ENCODE data around the gene MPP3. TPM values are rescaled to one million over a fixed set of nuclear protein-coding genes. Genes with fewer than 3 reads are reported as not detected.

Gene MPP3
- total RNA-seq, 3 donors from 2014 or later (not counting 1 experiment from before 2014, with no cell fraction given): not detected

DNA sequence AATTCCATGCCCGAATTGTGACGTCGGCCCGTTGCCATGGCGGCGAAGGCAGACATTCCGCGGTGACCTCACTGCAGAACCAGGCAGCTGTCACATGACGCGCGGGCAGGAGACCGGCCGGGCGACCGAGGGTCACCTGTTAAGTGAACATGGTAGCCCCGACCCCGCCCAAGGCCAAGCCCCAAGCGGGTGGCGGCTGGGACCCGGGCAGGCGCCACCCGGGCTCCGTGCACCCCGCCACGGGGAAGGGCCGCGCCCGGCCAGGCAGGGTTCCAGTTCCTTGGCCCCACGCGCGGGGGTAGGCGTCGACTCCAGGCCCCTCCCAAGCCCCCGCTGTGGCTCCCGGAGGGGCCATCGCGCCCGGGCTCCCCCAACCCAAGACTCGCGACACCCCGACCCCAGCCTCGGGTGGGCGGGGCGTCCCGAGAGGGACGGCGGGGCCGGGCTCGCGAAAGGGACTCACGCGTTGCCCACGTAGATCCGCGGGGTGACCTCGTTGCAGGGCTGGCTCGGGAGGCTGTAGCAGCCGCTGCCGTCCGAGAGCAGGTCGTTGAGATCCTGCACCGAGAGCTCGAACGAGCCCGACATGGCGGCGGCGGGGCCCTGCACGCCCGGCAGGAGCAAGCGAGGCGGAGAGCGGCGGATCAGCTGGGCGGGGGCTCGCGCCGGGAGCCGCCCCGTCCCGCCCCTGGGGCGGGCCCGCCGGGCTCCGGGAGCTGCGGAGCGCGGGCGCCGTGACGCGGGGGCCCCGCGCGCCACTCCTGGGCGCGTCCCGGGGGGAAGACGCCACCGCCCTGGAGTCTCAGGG is 54.4 kb downstream of the MPP3 start, which contains the start of gene DUSP3:
DUSP3 (minus strand) TSS at position 641 of the 808 bp plus-strand sequence; CDS start at position 588, 53 bp downstream.
- TF ChIP-seq, protein P1, sequence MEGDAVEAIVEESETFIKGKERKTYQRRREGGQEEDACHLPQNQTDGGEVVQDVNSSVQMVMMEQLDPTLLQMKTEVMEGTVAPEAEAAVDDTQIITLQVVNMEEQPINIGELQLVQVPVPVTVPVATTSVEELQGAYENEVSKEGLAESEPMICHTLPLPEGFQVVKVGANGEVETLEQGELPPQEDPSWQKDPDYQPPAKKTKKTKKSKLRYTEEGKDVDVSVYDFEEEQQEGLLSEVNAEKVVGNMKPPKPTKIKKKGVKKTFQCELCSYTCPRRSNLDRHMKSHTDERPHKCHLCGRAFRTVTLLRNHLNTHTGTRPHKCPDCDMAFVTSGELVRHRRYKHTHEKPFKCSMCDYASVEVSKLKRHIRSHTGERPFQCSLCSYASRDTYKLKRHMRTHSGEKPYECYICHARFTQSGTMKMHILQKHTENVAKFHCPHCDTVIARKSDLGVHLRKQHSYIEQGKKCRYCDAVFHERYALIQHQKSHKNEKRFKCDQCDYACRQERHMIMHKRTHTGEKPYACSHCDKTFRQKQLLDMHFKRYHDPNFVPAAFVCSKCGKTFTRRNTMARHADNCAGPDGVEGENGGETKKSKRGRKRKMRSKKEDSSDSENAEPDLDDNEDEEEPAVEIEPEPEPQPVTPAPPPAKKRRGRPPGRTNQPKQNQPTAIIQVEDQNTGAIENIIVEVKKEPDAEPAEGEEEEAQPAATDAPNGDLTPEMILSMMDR (IDR thresholded peaks at IDR 0.05): no peak
- H3K4me1 ChIP-seq (ENCODE audit: control insufficient read depth, insufficient read depth, low read length): peaks cover 24% of the 10 kb centered on the region
- intact Hi-C loops (cut with micrococcal nuclease): no loop called here
- Mint-ChIP-seq H3K4me3 (peak within 1 kb of the TSS; percentile 83), H3K27ac (peak within 1 kb of the TSS in 1 of 2 donors; percentile 82), H3K4me1 (peaks cover under 1 to 26% of the 10 kb centered on the region in 2 donors), H3K27me3 (ENCODE audit: low read depth in 2 of 2) (peaks cover 29 to 36% of the 10 kb centered on the region in 2 donors), H3K36me3 (no peaks in the 10 kb centered on the region), H3K9me3 (no peaks in the 10 kb centered on the region)
- no peaks in the 10 kb centered on the region for H3K9me3 ChIP-seq (ENCODE audit: control insufficient read depth, insufficient read depth, low read length)
- peak within 1 kb of the TSS; percentile 72 for H3K4me3 ChIP-seq (ENCODE audit: low read length)
- no peaks in the 10 kb centered on the region for H3K36me3 ChIP-seq (ENCODE audit: control insufficient read depth, insufficient read depth, low read length)
- peaks cover 7% of the 10 kb centered on the region for H3K27me3 ChIP-seq (ENCODE audit: control insufficient read depth, insufficient read depth, low read length)
- ATAC-seq (peak; percentile 96 to 97 (median 97)), DNase-seq (peak; percentile 73 to 87)
- under 1% methylated on average over 100 of the region's 100 CpGs for WGBS (ENCODE audit: insufficient coverage)
- H3K27ac ChIP-seq (ENCODE audit: low read length): peak within 1 kb of the TSS; percentile 68

DNA sequence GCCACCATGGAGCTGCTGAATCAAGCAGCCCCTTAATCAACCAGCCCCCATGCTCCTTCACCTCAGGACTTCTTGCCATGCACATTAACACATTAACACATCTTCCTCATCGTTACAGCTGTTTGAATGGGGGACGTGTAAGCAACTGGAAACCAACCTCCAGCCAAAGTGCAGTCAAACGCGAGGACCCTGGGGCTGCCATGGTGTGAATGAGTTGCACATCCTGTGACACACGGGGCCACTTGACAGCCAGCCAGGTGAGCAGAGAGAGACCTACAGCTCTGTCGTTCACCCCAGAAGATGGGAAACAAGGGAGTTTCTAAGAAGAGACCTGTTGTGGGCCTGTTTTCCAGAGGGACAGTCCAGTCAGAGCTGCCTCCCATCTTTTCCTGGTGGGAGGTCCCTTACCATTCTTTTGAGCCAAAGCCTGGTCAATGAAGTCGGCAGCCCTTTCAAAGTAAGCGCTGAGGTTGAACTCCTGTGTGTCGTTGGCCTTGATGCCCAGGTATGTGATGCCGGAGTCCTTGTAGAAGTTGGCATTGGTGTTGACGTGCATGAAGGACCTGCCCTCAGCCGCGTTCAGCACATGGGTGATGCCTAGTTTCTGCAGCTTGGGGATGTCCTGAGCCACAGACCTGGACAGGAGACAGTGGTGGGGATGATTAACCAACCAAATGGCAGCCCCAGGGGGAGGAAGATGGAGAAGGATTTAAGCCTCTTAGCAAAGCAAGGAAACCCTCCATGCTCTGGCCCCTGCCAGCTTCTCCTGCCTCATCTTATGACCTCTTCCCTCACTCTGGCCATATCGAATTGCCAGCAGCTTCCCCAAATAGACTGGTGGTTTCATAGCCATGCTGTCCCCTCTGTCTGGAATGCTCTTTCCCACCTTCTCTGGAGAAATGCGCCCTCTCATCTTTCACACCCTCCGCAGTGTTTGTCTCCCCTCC is 58.4 kb downstream of the MPP3 start:
- Mint-ChIP-seq H3K27me3 (ENCODE audit: low read depth in 2 of 2) (no peaks in the 10 kb centered on the region), H3K36me3 (no peaks in the 10 kb centered on the region), H3K9me3 (no peaks in the 10 kb centered on the region), H3K27ac (no peak overlapping the region), H3K4me3 (no peak overlapping the region), H3K4me1 (peaks cover 4 to 39% of the 10 kb centered on the region in 2 donors)
- DNase-seq (no peak), ATAC-seq (no peak)
- H3K4me1 ChIP-seq (ENCODE audit: control insufficient read depth, insufficient read depth, low read length): peaks cover 37% of the 10 kb centered on the region
- no peaks in the 10 kb centered on the region for H3K9me3 ChIP-seq (ENCODE audit: control insufficient read depth, insufficient read depth, low read length)
- peak overlapping the region; percentile 6 for H3K27ac ChIP-seq (ENCODE audit: low read length)
- H3K4me3 ChIP-seq (ENCODE audit: low read length): no peak overlapping the region
- TF ChIP-seq, protein P1 (IDR thresholded peaks at IDR 0.05): no peak
- intact Hi-C loops (cut with micrococcal nuclease): no loop called here
- H3K27me3 ChIP-seq (ENCODE audit: control insufficient read depth, insufficient read depth, low read length): peaks cover 2% of the 10 kb centered on the region
- 83% methylated on average over 15 of the region's 16 CpGs for WGBS (ENCODE audit: insufficient coverage)
- no peaks in the 10 kb centered on the region for H3K36me3 ChIP-seq (ENCODE audit: control insufficient read depth, insufficient read depth, low read length)

DNA sequence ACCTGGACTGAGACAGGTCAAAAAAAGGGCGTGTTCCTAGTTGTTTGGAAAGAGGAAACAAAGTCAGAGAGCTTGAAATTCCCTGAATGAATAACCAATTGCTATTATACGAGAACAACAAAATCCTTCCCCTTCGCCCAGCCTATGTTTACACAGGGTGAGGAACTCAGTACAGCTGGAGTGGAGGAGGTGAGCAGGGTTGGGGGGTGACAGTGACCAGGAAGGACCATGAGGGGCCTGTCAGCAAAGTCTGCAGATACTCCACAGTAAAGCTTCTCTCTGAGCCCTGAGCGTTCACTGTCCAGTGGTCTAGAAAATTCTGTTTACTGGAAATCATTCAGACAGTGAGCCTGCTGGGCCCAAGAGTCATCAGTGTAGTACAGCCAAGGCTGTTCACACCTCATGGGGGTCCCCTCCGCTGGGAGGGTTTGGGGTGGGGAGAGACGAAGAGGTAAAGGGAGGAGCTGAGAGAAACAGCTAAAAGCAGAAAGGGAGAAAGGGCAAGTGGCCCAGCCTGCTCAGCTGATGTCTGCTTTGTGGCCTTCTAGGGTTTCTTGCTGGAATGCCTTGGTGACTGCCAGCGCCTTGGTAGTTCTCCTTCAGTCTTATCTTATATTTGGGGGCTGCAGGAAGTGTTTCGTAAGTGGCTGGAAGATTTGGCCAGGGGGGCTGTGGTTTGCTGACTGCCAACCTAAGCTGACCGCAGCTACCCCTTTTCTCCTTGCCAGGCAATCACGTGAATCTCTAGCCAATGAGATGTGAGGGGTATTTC is 59.9 kb downstream of the MPP3 start:
- Histone ChIP-seq H3K27ac (ENCODE audit: low read length) (peak overlapping the region; percentile 34), H3K27me3 (ENCODE audit: control insufficient read depth, insufficient read depth, low read length) (no peaks in the 10 kb centered on the region), H3K4me3 (ENCODE audit: low read length) (no peak overlapping the region), H3K36me3 (ENCODE audit: control insufficient read depth, insufficient read depth, low read length) (no peaks in the 10 kb centered on the region), H3K4me1 (ENCODE audit: control insufficient read depth, insufficient read depth, low read length) (peaks cover 28% of the 10 kb centered on the region), H3K9me3 (ENCODE audit: control insufficient read depth, insufficient read depth, low read length) (no peaks in the 10 kb centered on the region)
- Mint-ChIP-seq H3K4me1 (peaks cover 4 to 29% of the 10 kb centered on the region in 2 donors), H3K9me3 (no peaks in the 10 kb centered on the region), H3K4me3 (no peak overlapping the region), H3K27ac (peak overlapping the region; percentile 34 to 88), H3K27me3 (ENCODE audit: low read depth in 2 of 2) (no peaks in the 10 kb centered on the region), H3K36me3 (no peaks in the 10 kb centered on the region)
- 21% methylated on average over 7 of the region's 10 CpGs for WGBS (ENCODE audit: insufficient coverage)
- TF ChIP-seq, protein P1 (IDR thresholded peaks at IDR 0.05): no peak
- DNase-seq (no peak), ATAC-seq (peak in 2 of 3 donors; percentile 84 to 90)
- intact Hi-C loops (cut with micrococcal nuclease): no loop called here
